ENCODE measurements around the gene SNX32. TPM values are rescaled to one million over a fixed set of nuclear protein-coding genes. Genes with fewer than 3 reads are reported as not detected.

Gene SNX32
- total and polyA plus RNA-seq, 2 of the 13 experiments (the other 11 are each of a cell fraction or from before 2014, with no cell fraction given), result 0.09 to 0.34 TPM

DNA sequence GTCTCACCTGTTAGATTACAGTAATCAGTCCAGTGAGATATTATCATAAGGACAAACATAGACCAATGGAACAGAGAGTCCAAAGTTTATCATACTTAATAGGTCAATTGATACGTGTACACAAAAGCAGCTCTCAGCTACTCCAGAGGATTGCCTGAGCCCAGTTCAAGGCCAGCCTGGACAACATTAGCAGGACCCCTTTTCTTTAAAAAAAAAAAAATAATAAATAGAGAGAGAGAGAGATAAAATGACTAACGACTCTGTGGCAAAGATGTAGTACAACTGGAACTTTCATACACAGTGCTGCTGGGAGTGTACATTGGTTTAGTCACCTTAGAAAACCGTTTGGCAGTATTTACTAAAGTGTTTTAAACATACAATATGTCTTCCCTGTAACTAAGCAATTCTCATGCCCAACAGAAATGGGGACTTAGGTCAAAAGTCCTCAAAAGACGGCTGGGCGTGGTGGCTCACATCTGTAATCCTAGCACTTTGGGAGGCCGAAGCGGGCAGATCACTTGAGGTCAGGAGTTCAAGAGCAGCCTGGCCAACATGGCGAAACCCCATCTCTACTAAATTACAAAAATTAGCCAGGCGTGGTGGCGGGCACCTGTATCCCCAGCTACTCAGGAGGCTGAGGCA is 10.6 kb downstream of the SNX32 start (continued):
- TF ChIP-seq, protein P1, sequence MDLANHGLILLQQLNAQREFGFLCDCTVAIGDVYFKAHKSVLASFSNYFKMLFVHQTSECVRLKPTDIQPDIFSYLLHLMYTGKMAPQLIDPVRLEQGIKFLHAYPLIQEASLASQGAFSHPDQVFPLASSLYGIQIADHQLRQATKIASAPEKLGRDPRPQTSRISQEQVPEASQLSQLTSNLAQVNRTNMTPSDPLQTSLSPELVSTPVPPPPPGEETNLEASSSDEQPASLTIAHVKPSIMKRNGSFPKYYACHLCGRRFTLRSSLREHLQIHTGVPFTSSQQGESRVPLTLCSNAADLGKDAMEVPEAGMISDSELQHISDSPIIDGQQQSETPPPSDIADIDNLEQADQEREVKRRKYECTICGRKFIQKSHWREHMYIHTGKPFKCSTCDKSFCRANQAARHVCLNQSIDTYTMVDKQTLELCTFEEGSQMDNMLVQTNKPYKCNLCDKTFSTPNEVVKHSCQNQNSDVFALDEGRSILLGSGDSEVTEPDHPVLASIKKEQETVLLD (CRISPR knock-in tag; IDR thresholded peaks at IDR 0.05; ENCODE audit: low read depth), result no peak
- TF ChIP-seq SRY (CRISPR knock-in tag; IDR thresholded peaks at IDR 0.05) (no peak), ASH2L (IDR thresholded peaks at IDR 0.05; ENCODE audit: insufficient read length, low read depth, low read length) (peak; percentile 59), FOSL1 (CRISPR knock-in tag; IDR thresholded peaks at IDR 0.05; ENCODE audit: borderline replicate concordance) (no peak), SP5 (CRISPR knock-in tag; IDR thresholded peaks at IDR 0.05; ENCODE audit: borderline replicate concordance, low read depth) (peak; percentile 38; the same call in 1 of the 2 replicates), IRX3 (CRISPR knock-in tag; IDR thresholded peaks at IDR 0.05; ENCODE audit: borderline replicate concordance, low read depth) (no peak), CREM (IDR thresholded peaks at IDR 0.05) (peak; percentile 33; the same call in 1 of the 2 replicates), CREM (CRISPR knock-in tag; IDR thresholded peaks at IDR 0.05) (no peak), ZMYM2 (CRISPR knock-in tag; IDR thresholded peaks at IDR 0.05) (peak; percentile 76; the same call in 1 of the 2 replicates), EP300 (IDR thresholded peaks at IDR 0.05; ENCODE audit: low read depth in 2 of 2, low read length in 2 of 2) (peak in 1 of 2 experiments; percentile 42; a peak in 2 of 4 replicates), EP300 (CRISPR knock-in tag; IDR thresholded peaks at IDR 0.05; ENCODE audit: borderline replicate concordance) (no peak), PHF21A (CRISPR knock-in tag; IDR thresholded peaks at IDR 0.05) (peak; percentile 42; the same call in 1 of the 2 replicates), ZNF7 (CRISPR knock-in tag; IDR thresholded peaks at IDR 0.05) (no peak), POGZ (CRISPR knock-in tag; IDR thresholded peaks at IDR 0.05) (no peak), ZNF644 (CRISPR knock-in tag; IDR thresholded peaks at IDR 0.05; ENCODE audit: low read depth) (peak; percentile 7; the same call in 1 of the 2 replicates), NRL (CRISPR knock-in tag; IDR thresholded peaks at IDR 0.05; ENCODE audit: borderline replicate concordance) (no peak)
- TF ChIP-seq, protein P2, sequence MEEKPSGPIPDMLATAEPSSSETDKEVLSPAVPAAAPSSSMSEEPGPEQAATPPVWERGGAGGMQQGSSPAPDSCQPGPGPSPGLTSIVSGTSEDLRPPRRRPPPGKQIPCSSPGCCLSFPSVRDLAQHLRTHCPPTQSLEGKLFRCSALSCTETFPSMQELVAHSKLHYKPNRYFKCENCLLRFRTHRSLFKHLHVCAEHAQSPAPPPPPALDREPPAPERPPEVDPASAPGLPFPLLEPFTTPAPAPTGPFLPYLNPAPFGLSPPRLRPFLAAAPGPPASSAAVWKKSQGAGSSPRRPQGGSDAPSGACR (CRISPR knock-in tag; IDR thresholded peaks at IDR 0.05), result no peak
- TF ChIP-seq, protein P3, sequence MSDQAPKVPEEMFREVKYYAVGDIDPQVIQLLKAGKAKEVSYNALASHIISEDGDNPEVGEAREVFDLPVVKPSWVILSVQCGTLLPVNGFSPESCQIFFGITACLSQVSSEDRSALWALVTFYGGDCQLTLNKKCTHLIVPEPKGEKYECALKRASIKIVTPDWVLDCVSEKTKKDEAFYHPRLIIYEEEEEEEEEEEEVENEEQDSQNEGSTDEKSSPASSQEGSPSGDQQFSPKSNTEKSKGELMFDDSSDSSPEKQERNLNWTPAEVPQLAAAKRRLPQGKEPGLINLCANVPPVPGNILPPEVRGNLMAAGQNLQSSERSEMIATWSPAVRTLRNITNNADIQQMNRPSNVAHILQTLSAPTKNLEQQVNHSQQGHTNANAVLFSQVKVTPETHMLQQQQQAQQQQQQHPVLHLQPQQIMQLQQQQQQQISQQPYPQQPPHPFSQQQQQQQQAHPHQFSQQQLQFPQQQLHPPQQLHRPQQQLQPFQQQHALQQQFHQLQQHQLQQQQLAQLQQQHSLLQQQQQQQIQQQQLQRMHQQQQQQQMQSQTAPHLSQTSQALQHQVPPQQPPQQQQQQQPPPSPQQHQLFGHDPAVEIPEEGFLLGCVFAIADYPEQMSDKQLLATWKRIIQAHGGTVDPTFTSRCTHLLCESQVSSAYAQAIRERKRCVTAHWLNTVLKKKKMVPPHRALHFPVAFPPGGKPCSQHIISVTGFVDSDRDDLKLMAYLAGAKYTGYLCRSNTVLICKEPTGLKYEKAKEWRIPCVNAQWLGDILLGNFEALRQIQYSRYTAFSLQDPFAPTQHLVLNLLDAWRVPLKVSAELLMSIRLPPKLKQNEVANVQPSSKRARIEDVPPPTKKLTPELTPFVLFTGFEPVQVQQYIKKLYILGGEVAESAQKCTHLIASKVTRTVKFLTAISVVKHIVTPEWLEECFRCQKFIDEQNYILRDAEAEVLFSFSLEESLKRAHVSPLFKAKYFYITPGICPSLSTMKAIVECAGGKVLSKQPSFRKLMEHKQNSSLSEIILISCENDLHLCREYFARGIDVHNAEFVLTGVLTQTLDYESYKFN (CRISPR knock-in tag; conservative IDR thresholded peaks at IDR 0.05), result peak; percentile 73
- TF ChIP-seq, protein P4, sequence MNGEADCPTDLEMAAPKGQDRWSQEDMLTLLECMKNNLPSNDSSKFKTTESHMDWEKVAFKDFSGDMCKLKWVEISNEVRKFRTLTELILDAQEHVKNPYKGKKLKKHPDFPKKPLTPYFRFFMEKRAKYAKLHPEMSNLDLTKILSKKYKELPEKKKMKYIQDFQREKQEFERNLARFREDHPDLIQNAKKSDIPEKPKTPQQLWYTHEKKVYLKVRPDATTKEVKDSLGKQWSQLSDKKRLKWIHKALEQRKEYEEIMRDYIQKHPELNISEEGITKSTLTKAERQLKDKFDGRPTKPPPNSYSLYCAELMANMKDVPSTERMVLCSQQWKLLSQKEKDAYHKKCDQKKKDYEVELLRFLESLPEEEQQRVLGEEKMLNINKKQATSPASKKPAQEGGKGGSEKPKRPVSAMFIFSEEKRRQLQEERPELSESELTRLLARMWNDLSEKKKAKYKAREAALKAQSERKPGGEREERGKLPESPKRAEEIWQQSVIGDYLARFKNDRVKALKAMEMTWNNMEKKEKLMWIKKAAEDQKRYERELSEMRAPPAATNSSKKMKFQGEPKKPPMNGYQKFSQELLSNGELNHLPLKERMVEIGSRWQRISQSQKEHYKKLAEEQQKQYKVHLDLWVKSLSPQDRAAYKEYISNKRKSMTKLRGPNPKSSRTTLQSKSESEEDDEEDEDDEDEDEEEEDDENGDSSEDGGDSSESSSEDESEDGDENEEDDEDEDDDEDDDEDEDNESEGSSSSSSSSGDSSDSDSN (CRISPR knock-in tag; IDR thresholded peaks at IDR 0.05), result no peak
- TF ChIP-seq, protein P5, sequence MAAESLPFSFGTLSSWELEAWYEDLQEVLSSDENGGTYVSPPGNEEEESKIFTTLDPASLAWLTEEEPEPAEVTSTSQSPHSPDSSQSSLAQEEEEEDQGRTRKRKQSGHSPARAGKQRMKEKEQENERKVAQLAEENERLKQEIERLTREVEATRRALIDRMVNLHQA (CRISPR knock-in tag; IDR thresholded peaks at IDR 0.05), result no peak
- TF ChIP-seq, protein P6, sequence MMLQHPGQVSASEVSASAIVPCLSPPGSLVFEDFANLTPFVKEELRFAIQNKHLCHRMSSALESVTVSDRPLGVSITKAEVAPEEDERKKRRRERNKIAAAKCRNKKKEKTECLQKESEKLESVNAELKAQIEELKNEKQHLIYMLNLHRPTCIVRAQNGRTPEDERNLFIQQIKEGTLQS (CRISPR knock-in tag; IDR thresholded peaks at IDR 0.05), result no peak
